ENCODE results near the gene RSPH9.
"Not testable (repeated sequence)": the region's sequence is repeated elsewhere in the genome, so short reads cannot be mapped to it uniquely, and the experiment has no call there.

The RSPH9 gene

GRCh38 chr6:43628393-43629103 is 16.3 kb upstream of the RSPH9 start:
- DNase-seq (ENCODE audit: low spot score): peak; percentile 73

DNA sequence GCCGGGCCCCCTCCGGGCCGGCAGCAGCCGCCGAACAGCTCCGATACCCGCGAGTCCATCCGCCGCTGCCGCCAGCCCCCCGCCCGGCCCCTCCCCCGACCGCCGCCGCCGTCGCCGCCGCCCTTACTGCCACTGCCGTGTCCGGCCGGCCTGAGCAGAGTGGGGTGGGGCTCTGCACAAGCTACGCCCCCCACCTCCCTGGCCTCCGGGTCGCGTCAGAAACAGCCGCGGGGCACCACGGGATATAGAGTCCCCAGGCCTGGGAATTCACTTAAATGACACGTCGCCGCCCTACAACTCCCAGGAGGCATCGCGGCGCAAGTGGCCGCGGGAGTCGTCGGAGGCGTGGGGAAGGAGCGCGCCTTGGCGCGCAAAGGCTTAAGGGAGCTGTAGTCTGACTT is 15.7 kb upstream of the RSPH9 start, which contains the start of gene GTPBP2:
Gene GTPBP2 (minus strand): TSS at position 161 of the 401 bp plus-strand sequence. CDS start 102 bp downstream, at position 59.
- peak; percentile 99 for DNase-seq (ENCODE audit: low spot score)

GRCh38 chr6:43629505-43630300 is 15.1 kb upstream of the RSPH9 start:
- DNase-seq (ENCODE audit: low spot score): peak; percentile 95

- DNase-seq (ENCODE audit: low spot score): no peak
These were observed 13.7 kb upstream of the RSPH9 start for GRCh38 chr6:43630980-43631619.

GRCh38 chr6:43633002-43633401 is 11.8 kb upstream of the RSPH9 start:
- DNase-seq (ENCODE audit: low spot score): not testable (repeated sequence)

DNA sequence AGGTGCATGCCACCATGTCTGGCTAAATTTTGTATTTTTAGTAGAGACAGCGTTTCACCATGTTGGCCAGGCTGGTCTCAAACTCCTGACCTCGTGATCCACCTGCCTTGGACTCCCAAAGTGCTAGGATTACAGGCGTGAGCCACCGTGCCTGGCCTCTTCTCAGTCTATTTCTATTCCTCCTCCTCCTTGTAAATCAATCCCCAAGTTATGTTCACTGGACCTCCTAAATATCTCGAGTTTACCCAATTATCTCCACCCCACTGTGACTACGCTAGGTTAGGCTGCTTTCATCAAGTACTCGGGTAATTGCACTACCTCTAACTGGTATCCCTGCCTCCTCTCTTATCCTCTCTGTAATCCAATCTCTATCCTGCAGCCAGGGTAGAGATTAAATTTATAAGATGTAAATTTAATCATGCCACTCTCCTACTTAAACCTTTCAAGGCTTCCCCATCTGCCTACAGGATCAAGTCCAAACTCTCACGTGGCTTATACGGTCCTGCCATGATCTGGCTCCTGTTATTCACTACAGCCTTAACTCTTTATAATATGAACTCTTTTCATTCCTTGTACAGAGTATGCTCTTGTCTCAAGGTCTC is 10.0 kb upstream of the RSPH9 start:
- DNase-seq (ENCODE audit: low spot score): peak; percentile 80

GRCh38 chr6:43635387-43636307 is 9.2 kb upstream of the RSPH9 start, which contains the start of gene MAD2L1BP:
TSS of gene MAD2L1BP (plus strand) at chr6:43635840. CDS start at chr6:43635876, 36 bp downstream.
- peak; percentile 86 for DNase-seq (ENCODE audit: low spot score)

DNA sequence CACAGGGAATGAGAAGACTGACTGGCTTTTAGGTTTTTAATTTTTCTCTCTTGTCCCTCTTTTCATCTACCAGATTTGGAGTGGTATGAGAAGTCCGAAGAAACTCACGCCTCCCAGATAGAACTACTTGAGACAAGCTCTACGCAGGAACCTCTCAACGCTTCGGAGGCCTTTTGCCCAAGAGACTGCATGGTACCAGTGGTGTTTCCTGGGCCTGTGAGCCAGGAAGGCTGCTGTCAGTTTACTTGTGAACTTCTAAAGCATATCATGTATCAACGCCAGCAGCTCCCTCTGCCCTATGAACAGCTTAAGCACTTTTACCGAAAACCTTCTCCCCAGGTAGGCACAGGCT is 8.6 kb upstream of the RSPH9 start:
- no peak for DNase-seq (ENCODE audit: low spot score)

GRCh38 chr6:43639984-43640800 is 4.6 kb upstream of the RSPH9 start:
- DNase-seq (ENCODE audit: low spot score): no peak

- no peak for DNase-seq (ENCODE audit: low spot score)
These were observed 753 bp downstream of the RSPH9 start for GRCh38 chr6:43645613-43645964.

DNA sequence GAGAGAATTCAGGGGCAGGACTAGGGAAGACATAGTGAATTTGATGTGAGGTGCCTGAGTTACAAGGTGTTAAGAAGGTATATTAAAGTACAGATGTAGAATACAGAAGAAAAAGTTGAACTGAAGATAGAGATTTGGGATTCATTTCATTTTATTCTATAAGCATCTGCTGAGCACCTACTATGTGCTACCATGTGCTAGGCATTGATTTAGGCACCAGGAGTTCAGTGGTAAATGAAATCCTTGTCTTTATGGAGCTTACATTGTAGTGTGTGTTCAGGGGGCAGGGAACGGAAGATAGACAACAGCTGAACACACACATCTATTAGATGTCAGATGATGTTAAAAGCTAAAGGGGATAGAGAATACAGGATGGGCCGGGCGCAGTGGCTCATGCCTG is 2.8 kb downstream of the RSPH9 start:
- DNase-seq (ENCODE audit: low spot score): no peak

- DNase-seq (ENCODE audit: low spot score): no peak
These were observed 3.4 kb downstream of the RSPH9 start for GRCh38 chr6:43648248-43648647.

DNA sequence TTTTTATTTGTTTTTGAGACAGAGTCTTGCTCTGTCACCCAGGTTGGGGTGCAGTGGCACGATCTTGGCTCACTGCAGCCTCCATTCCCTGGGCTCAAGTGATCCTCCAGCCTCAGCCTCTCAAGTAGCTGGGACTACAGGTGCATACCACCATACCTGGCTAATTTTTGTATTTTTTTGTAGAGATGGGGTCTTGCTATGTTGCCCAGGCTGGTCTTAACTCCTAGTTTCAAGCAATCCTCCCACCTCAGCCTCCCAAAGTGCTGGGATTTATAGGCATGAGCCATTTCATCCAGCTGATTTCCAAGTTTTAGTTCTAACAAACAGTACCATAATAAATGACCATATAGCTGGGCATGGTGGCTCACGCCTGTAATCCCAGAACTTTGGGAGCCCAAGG is 8.0 kb downstream of the RSPH9 start:
- DNase-seq (ENCODE audit: low spot score): not testable (repeated sequence)

GRCh38 chr6:43657221-43657802 is 12.5 kb downstream of the RSPH9 start:
- no peak for DNase-seq (ENCODE audit: low spot score)

DNA sequence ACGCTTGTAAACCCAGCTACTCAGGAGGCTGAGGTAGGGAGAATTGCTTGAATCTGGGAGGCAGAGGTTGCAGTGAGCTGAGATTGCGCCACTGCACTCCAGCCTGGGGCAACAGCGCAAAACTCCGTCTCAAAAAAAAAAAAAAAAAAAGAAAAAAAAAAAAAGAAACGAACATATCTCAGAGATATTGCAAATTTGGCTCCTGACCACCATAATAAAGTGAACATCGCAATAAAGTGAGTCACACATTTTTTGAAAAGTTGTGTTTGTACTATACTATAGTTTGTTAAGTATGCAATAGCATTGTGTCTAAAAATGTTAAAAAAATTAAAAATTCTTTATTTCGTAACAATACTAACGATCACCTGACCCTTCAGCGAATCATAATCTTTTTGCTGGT is 13.3 kb downstream of the RSPH9 start:
- DNase-seq (ENCODE audit: low spot score): no peak

DNA sequence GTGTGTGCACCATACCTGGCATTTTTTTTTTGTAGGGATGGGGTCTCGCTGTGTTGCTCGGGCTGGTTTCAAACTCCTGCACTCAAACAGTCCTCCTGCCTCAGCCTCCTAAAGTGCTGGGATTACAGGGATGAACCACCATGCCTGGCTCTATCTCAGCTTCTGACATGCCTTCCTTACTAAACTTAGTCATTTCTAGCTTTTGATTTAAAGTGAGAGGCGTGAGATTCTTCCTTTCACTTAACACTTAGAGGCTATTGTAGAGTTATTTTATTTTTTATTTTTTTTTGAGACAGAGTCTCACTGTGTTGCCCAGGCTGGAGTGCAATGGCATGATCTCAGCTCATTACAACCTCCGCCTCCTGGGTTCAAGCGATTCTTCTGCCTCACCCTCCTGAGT is 18.1 kb downstream of the RSPH9 start:
- DNase-seq (ENCODE audit: low spot score): not testable (repeated sequence)

DNA sequence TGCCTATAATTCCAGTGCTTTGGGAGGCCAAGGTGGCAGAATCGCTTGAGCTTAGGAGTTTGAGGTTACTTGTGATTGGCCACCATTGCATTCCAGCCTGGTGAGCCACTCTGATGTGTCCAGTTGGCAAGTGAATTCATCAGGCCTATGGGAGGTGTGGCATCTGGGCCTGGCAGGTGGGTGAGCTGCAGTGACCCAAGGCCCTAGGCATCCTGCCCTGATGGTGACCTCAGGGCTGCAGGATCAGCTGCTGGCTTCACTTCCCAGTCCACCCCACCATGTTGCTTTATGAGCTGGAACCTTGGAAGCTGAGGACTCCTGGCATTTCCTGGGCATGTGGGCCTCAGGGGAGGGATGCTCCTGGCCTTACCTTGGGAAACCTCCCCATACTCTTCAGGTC is 20.5 kb downstream of the RSPH9 start:
- DNase-seq (ENCODE audit: low spot score): no peak

GRCh38 chr6:43666196-43666920 is 21.5 kb downstream of the RSPH9 start:
- DNase-seq (ENCODE audit: low spot score): no peak

Measured in SK-N-DZ (cell line).